Peyer's patch (tissue), 4 donors: ENCODE measurements around the gene CCDC149. TPM values are rescaled to one million over a fixed set of nuclear protein-coding genes. Genes with fewer than 3 reads are reported as not detected.

Source experiments
- DNase-seq, 3 donors: peaks; one replicate each; pipeline ENCODE4 v3.0.0-alpha.2; 2017 to 2019
- H3K27ac ChIP-seq, 4 donors: fragments of 200-600 bp; sonication (generic); one replicate each; pipeline ENCODE4 v1.5.1; 2016 to 2019
- H3K27me3 ChIP-seq, 2 donors: fragments of 200-600 bp; sonication (generic); one replicate each; pipeline ENCODE4 v1.5.1; 2019
- H3K36me3 ChIP-seq, 3 donors: fragments of 200-600 bp; sonication (generic); one replicate each; pipeline ENCODE4 v1.5.1; 2016 to 2019
- H3K4me1 ChIP-seq, 4 donors: fragments of 200-600 bp; sonication (generic); one replicate each; pipeline ENCODE4 v1.5.1; 2016 to 2019
- H3K4me3 ChIP-seq, 4 donors: fragments of 200-600 bp; sonication (generic); 1 replicate in 3 of 4; 2 replicates in 1 of 4; pipeline ENCODE4 v1.5.1; 2016 to 2019; ENCODE audit warnings: mild to moderate bottlenecking in 1 of 4
- H3K9me3 ChIP-seq, 4 donors: fragments of 200-600 bp; sonication (generic); one replicate each; pipeline ENCODE4 v1.5.1; 2016 to 2019; ENCODE audit warnings: mild to moderate bottlenecking in 1 of 4
- CTCF ChIP-seq, 6 experiments: fragments of 450-650 bp in 4 of 6; fragments of 200-600 bp in 2 of 6; sonication (generic) in 1 of 6; IDR thresholded peaks; one replicate each; pipeline ENCODE4 v1.5.1; 2017 to 2019; ENCODE audit warnings: antibody characterized with exemption in 6 of 6, mild to moderate bottlenecking in 3 of 6, moderate library complexity in 1 of 6
- POLR2A ChIP-seq, 2 donors: fragments of 450-650 bp; IDR thresholded peaks; one replicate each; pipeline ENCODE4 v1.5.1; 2017; ENCODE audit warnings: antibody characterized with exemption in 2 of 2, mild to moderate bottlenecking in 2 of 2, moderate library complexity in 2 of 2
- total RNA-seq, 4 donors: library from RNA; depleted of rRNA; stranded (reverse); fragments of >200 nt; gene quantifications; one replicate each; pipeline ENCODE4 v1.1.0, GENCODE V29; 2016

The CCDC149 gene
- total RNA-seq, 4 donors from 2014 or later = 4.2 to 32.2 (median 6.4) TPM

- no peak for DNase-seq
- Histone ChIP-seq H3K27me3 (no peaks in the 10 kb centered on the region), H3K4me3 (no peak overlapping the region), H3K4me1 (no peaks in the 10 kb centered on the region), H3K9me3 (no peaks in the 10 kb centered on the region), H3K27ac (no peak overlapping the region), H3K36me3 (no peaks in the 10 kb centered on the region)
- TF ChIP-seq POLR2A (IDR thresholded peaks at IDR 0.05) (no peak), CTCF (IDR thresholded peaks at IDR 0.05) (no peak)
Measured at GRCh38 chr4:24807611-24808010, 105.2 kb downstream of the CCDC149 start.

- H3K27ac ChIP-seq = no peak overlapping the region
- TF ChIP-seq POLR2A (IDR thresholded peaks at IDR 0.05) (no peak), CTCF (IDR thresholded peaks at IDR 0.05) (no peak)
- H3K4me3 ChIP-seq = no peak overlapping the region
- no peaks in the 10 kb centered on the region for H3K9me3 ChIP-seq
- H3K4me1 ChIP-seq = no peaks in the 10 kb centered on the region
- no peaks in the 10 kb centered on the region for H3K36me3 ChIP-seq
- H3K27me3 ChIP-seq = no peaks in the 10 kb centered on the region
- DNase-seq = no peak
Measured at GRCh38 chr4:24806206-24806990, 106.4 kb downstream of the CCDC149 start.

GRCh38 chr4:24805566-24805965 lies 107.3 kb downstream of the CCDC149 start:
- H3K27me3 ChIP-seq = no peaks in the 10 kb centered on the region
- H3K27ac ChIP-seq = no peak overlapping the region
- H3K4me1 ChIP-seq = no peaks in the 10 kb centered on the region
- H3K9me3 ChIP-seq = no peaks in the 10 kb centered on the region
- no peaks in the 10 kb centered on the region for H3K36me3 ChIP-seq
- TF ChIP-seq POLR2A (IDR thresholded peaks at IDR 0.05) (no peak), CTCF (IDR thresholded peaks at IDR 0.05) (no peak)
- no peak for DNase-seq
- no peak overlapping the region for H3K4me3 ChIP-seq

- Histone ChIP-seq H3K4me1 (peaks cover 0 to 2% (median 0%) of the 10 kb centered on the region in 4 donors), H3K36me3 (no peaks in the 10 kb centered on the region), H3K27ac (no peak overlapping the region), H3K9me3 (no peaks in the 10 kb centered on the region), H3K4me3 (no peak overlapping the region), H3K27me3 (no peaks in the 10 kb centered on the region)
- no peak for DNase-seq
- TF ChIP-seq CTCF (IDR thresholded peaks at IDR 0.05) (no peak), POLR2A (IDR thresholded peaks at IDR 0.05) (no peak)
Measured at GRCh38 chr4:24805067-24805466, 107.8 kb downstream of the CCDC149 start.

GRCh38 chr4:24802648-24803047 lies 110.2 kb downstream of the CCDC149 start:
- TF ChIP-seq POLR2A (IDR thresholded peaks at IDR 0.05) (no peak), CTCF (IDR thresholded peaks at IDR 0.05) (no peak)
- Histone ChIP-seq H3K27ac (no peak overlapping the region), H3K4me1 (peaks cover 0 to 8% (median 0%) of the 10 kb centered on the region in 4 donors), H3K9me3 (no peaks in the 10 kb centered on the region), H3K27me3 (no peaks in the 10 kb centered on the region), H3K36me3 (no peaks in the 10 kb centered on the region), H3K4me3 (no peak overlapping the region)
- DNase-seq = no peak
